Measurements from ENCODE around the gene SLC37A1. TPM values are rescaled to one million over a fixed set of nuclear protein-coding genes. Genes with fewer than 3 reads are reported as not detected.

The SLC37A1 gene
- total and polyA plus RNA-seq, 2 of the 13 experiments (the other 11 are each of a cell fraction or from before 2014, with no cell fraction given): 0.22 to 0.40 TPM

DNA sequence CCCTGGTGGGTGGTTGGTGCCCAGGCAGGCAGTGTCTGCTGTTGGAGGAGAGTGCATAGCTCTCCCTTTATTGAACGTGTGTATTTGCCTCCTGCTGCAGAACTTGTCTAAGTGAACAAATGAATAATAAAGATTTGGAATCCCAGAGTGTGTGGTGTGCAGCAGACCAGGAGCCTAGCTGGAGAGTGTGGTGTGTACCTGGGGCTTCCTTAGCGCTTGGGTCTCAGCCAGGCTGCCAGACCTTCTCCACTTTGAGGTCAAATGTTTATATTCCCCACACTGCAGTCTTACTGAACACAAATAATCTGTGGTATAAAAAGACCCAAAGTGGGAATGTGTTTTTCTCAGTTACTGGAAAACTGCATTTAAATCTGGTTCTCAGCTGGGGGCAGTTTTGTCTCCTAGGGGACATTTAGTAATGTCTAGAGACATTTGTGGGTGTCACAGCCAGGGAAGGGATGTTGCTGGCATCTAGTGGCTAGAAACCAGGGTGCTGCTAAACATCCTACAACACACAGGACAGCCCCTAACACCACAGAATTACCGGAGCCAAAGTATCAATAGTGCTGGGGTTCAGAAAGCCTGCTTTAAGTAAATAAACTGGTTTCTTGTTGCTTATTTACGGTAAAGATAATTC is 23.6 kb downstream of the SLC37A1 start:
- in situ Hi-C loops (cut with HindIII; ENCODE audit: extremely low pct_ligation_motif_present, low pct_unique_long_range_greater_than_20kb) (no loop called here), intact Hi-C loops (cut with micrococcal nuclease; ENCODE audit: unreplicated experiment) (no loop called here)
- Histone ChIP-seq H3K4me1 (ENCODE audit: insufficient read depth, low read length) (no peaks in the 10 kb centered on the region), H3K36me3 (replicated peaks in 1 of 2; ENCODE audit: control insufficient read depth in 1 of 2, insufficient read depth in 2 of 2, low read length in 2 of 2) (no peaks in the 10 kb centered on the region), H3K27ac (ENCODE audit: extremely low read length, insufficient read depth, low read length) (no peak overlapping the region), H3K27me3 (ENCODE audit: control insufficient read depth in 1 of 2, insufficient read depth in 2 of 2, low read length in 2 of 2) (no peaks in the 10 kb centered on the region; a peak in 1 of 5 replicates), H3K4me3 (replicated peaks in 1 of 3; ENCODE audit: insufficient read depth in 1 of 3, low read depth in 2 of 3, low read length in 3 of 3) (no peak overlapping the region), H3K79me2 (ENCODE audit: insufficient read depth, low read length) (no peaks in the 10 kb centered on the region), H3K4me2 (ENCODE audit: low read depth, low read length) (no peak overlapping the region), H4K20me1 (ENCODE audit: insufficient read depth, low read length) (no peaks in the 10 kb centered on the region), H3K9me3 (ENCODE audit: low read length) (no peaks in the 10 kb centered on the region), H2AFZ (ENCODE audit: low read length) (no peak overlapping the region), H3K9ac (ENCODE audit: insufficient read depth, low read depth, low read length) (no peak overlapping the region)
- CTCF ChIA-PET (ENCODE audit: low intra/inter-chr PET ratio, low total read pairs): no interaction called here
- ATAC-seq: peak; percentile 70
- TF ChIP-seq PRPF4 (IDR thresholded peaks at IDR 0.05; ENCODE audit: low read depth, low read length, poor library complexity, severe bottlenecking) (no peak), FOXK2 (IDR thresholded peaks at IDR 0.05) (no peak), ZNF333 (CRISPR knock-in tag; IDR thresholded peaks at IDR 0.05; ENCODE audit: borderline replicate concordance) (no peak), CEBPZ (IDR thresholded peaks at IDR 0.05; ENCODE audit: low read length) (no peak), SMC3 (IDR thresholded peaks at IDR 0.05; ENCODE audit: low read length) (peak; percentile 25; the same call in 1 of the 2 replicates), STAG1 (CRISPR knock-in tag; IDR thresholded peaks at IDR 0.05) (peak; percentile 63), ZNF790 (CRISPR knock-in tag; IDR thresholded peaks at IDR 0.05; ENCODE audit: borderline replicate concordance) (no peak), CTCF (CRISPR knock-in tag; IDR thresholded peaks at IDR 0.05) (peak; percentile 58), JUNB (CRISPR knock-in tag; IDR thresholded peaks at IDR 0.05; ENCODE audit: borderline replicate concordance) (no peak), JUND (CRISPR knock-in tag; IDR thresholded peaks at IDR 0.05) (no peak)
- WGBS (ENCODE audit: low lambda C conversion rate): 14% methylated on average over 4 of the region's 4 CpGs
- DNase-seq (ENCODE audit: low spot score): no peak
- BruUV-seq (replicated peaks): no TSS peak
- POLR2A ChIA-PET: interaction anchor here (1.2 kb wide), 1 partner anchor 11 kb away, joined by 3 read pairs; no protein-coding TSS in a partner anchor
- FAIRE-seq: no peak

Measured in HepG2 (cell line).